OCI-LY3 (cell line): Measurements from ENCODE around the gene ELFN2.

ENCODE experiments used
- H2AFZ ChIP-seq: fragments of 200-600, 300-600 bp; shearing (Covaris generic); 2 replicates; pipeline ENCODE4 v1.6.0; 2014; ENCODE audit warnings: antibody characterized with exemption, low read depth, low read length
- H3K27ac ChIP-seq: fragments of 200-600, 300-600 bp; sonication (generic); 2 replicates; pipeline ENCODE4 v1.5.1; 2014; ENCODE audit warnings: mild to moderate bottlenecking, low read length, moderate library complexity, mixed read lengths
- H3K27me3 ChIP-seq: fragments of 200-600, 300-600 bp; sonication (generic); 2 replicates; pipeline ENCODE4 v1.6.1; 2014; ENCODE audit warnings: low read depth, low read length, mixed read lengths
- H3K36me3 ChIP-seq: fragments of 200-600, 300-600 bp; sonication (generic); replicated peaks from 2 replicates; pipeline ENCODE3; 2014; ENCODE audit warnings: low read depth, low read length, mixed read lengths
- H3K4me1 ChIP-seq: fragments of 300-600, 200-600 bp; sonication (generic); 2 replicates; pipeline ENCODE4 v1.6.1; 2014; ENCODE audit warnings: low read length, mixed read lengths
- H3K4me2 ChIP-seq: fragments of 200-600, 300-600 bp; sonication (generic); 2 replicates; pipeline ENCODE4 v1.6.1; 2014; ENCODE audit warnings: low read length, mixed read lengths
- H3K4me3 ChIP-seq: fragments of 300-600, 200-600 bp; sonication (generic); 2 replicates; pipeline ENCODE4 v1.5.1; 2014; ENCODE audit warnings: antibody characterized with exemption, mild to moderate bottlenecking, low read length, moderate library complexity
- H3K79me2 ChIP-seq: fragments of 300-600, 200-600 bp; shearing (Covaris generic); 2 replicates; pipeline ENCODE4 v1.6.1; 2014; ENCODE audit warnings: mild to moderate bottlenecking, low read length, mixed read lengths
- H3K9ac ChIP-seq: fragments of 300-600, 200-600 bp; shearing (Covaris generic); 2 replicates; pipeline ENCODE4 v1.6.0; 2014; ENCODE audit warnings: mild to moderate bottlenecking, low read length, moderate library complexity
- H3K9me3 ChIP-seq: fragments of 200-600, 300-600 bp; shearing (Covaris generic); 2 replicates; pipeline ENCODE4 v1.6.1; 2014; ENCODE audit warnings: low read length, mixed read lengths; ENCODE audit not compliant: insufficient read depth
- H4K20me1 ChIP-seq: fragments of 200-600, 300-600 bp; sonication (generic); 2 replicates; pipeline ENCODE4 v1.6.1; 2016; ENCODE audit warnings: low read length, mixed read lengths; ENCODE audit not compliant: insufficient read depth
- CTCF ChIP-seq: fragments of 200-600, 300-600 bp; sonication (generic); IDR thresholded peaks from 2 replicates; pipeline ENCODE4 v1.5.1; 2014; ENCODE audit warnings: antibody characterized with exemption, low read length, low read depth
- EZH2phosphoT487 ChIP-seq: fragments of 200-600 bp; shearing (Covaris generic); IDR thresholded peaks from 2 replicates; pipeline ENCODE4 v1.6.1; 2018; ENCODE audit warnings: antibody characterized with exemption, mixed run types, low read depth

ELFN2 gene

GRCh38 chr22:37375801-37376200, 51.5 kb downstream of the ELFN2 start:
- Histone ChIP-seq H3K4me2 (no peak overlapping the region), H3K79me2 (no peaks in the 10 kb centered on the region), H2AFZ (no peak overlapping the region), H3K36me3 (no peaks in the 10 kb centered on the region), H3K27ac (no peak overlapping the region), H3K27me3 (peaks cover 46% of the 10 kb centered on the region), H3K4me3 (no peak overlapping the region), H3K4me1 (peaks cover 13% of the 10 kb centered on the region), H4K20me1 (no peaks in the 10 kb centered on the region), H3K9ac (no peak overlapping the region), H3K9me3 (no peaks in the 10 kb centered on the region)
- no peak for TF ChIP-seq CTCF
- TF ChIP-seq EZH2phosphoT487: no peak

- H3K4me3 ChIP-seq: no peak overlapping the region
- no peaks in the 10 kb centered on the region for H3K36me3 ChIP-seq
- no peaks in the 10 kb centered on the region for H4K20me1 ChIP-seq
- no peak overlapping the region for H3K4me2 ChIP-seq
- peaks cover 23% of the 10 kb centered on the region for H3K4me1 ChIP-seq
- no peak overlapping the region for H3K9ac ChIP-seq
- H2AFZ ChIP-seq: no peak overlapping the region
- peaks cover 33% of the 10 kb centered on the region for H3K27me3 ChIP-seq
- H3K27ac ChIP-seq: no peak overlapping the region
- no peaks in the 10 kb centered on the region for H3K9me3 ChIP-seq
- TF ChIP-seq EZH2phosphoT487 (no peak), CTCF (no peak)
- no peaks in the 10 kb centered on the region for H3K79me2 ChIP-seq
Measured at GRCh38 chr22:37374571-37374970, 52.7 kb downstream of the ELFN2 start.

DNA sequence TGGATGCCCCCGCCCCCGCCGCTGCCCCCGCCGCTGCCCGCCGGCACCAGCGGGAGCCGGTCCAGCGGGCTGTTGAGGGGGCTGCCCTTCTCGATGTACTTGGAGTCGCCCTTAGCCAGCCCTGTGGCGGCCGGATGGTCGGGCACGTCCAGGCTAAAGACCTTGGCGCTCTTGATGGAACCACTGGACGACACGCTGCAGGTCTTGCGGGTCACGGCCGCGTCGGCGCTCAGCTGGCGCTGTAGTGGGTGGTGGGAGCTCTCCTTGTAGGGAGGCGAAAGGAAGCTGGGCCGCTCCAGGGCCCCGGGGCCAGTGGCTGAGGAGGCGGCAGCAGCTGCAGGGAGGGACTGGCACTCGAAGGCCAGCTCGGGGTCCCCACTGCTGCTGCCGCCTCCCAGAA, 53.8 kb downstream of the ELFN2 start:
- H3K79me2 ChIP-seq: no peaks in the 10 kb centered on the region
- H3K9ac ChIP-seq: no peak overlapping the region
- no peak overlapping the region for H2AFZ ChIP-seq
- no peaks in the 10 kb centered on the region for H3K9me3 ChIP-seq
- no peaks in the 10 kb centered on the region for H4K20me1 ChIP-seq
- H3K27me3 ChIP-seq: peaks cover 22% of the 10 kb centered on the region
- no peak overlapping the region for H3K27ac ChIP-seq
- H3K36me3 ChIP-seq: no peaks in the 10 kb centered on the region
- TF ChIP-seq CTCF (no peak), EZH2phosphoT487 (no peak)
- peaks cover 23% of the 10 kb centered on the region for H3K4me1 ChIP-seq
- H3K4me3 ChIP-seq: no peak overlapping the region
- no peak overlapping the region for H3K4me2 ChIP-seq

- no peak overlapping the region for H3K4me3 ChIP-seq
- H3K4me1 ChIP-seq: peaks cover 17% of the 10 kb centered on the region
- H3K9me3 ChIP-seq: no peaks in the 10 kb centered on the region
- H3K4me2 ChIP-seq: no peak overlapping the region
- no peak for TF ChIP-seq CTCF
- TF ChIP-seq EZH2phosphoT487: no peak
- H3K27ac ChIP-seq: no peak overlapping the region
- H3K9ac ChIP-seq: no peak overlapping the region
- peaks cover 8% of the 10 kb centered on the region; the same call in 1 of the 2 replicates for H3K27me3 ChIP-seq
- no peaks in the 10 kb centered on the region for H3K79me2 ChIP-seq
- H3K36me3 ChIP-seq: no peaks in the 10 kb centered on the region
- H2AFZ ChIP-seq: no peak overlapping the region
- H4K20me1 ChIP-seq: no peaks in the 10 kb centered on the region
Measured at GRCh38 chr22:37371911-37372310, 55.4 kb downstream of the ELFN2 start.
